GM23248 (cell line): ENCODE measurements around the gene BCAS1.

Experiments used
- EZH2 ChIP-seq: fragments of 200-600 bp; sonication (generic); IDR thresholded peaks from 2 replicates; pipeline ENCODE4 v1.6.1; 2018; ENCODE audit warnings: antibody characterized with exemption, mild to moderate bottlenecking; ENCODE audit not compliant: insufficient read depth, poor library complexity, severe bottlenecking
- EZH2phosphoT487 ChIP-seq: fragments of 200-600 bp; sonication (generic); IDR thresholded peaks from 2 replicates; pipeline ENCODE4 v1.6.1; 2018; ENCODE audit warnings: antibody characterized with exemption, moderate library complexity, mild to moderate bottlenecking, low read depth; ENCODE audit not compliant: insufficient read depth

GRCh38 chr20:53920647-53921245, 149.6 kb downstream of the BCAS1 start:
- TF ChIP-seq EZH2phosphoT487 (no peak), EZH2 (no peak)
